Stimulated activated CD8-positive, alpha-beta memory T cell treated with anti-CD3 and anti-CD28 coated beads, Interleukin-12 subunit alpha, Interleukin-12 subunit beta, amount 100 ng/mL, for 24 hours (primary cell): ENCODE data around the gene FAM120A.
"Not testable (repeated sequence)": the region's sequence is repeated elsewhere in the genome, so short reads cannot be mapped to it uniquely, and the experiment has no call there.

Experiments
- DNase-seq: peaks from one replicate; pipeline ENCODE4 v3.0.0-alpha.2; 2020; ENCODE audit errors: extremely low read depth

FAM120A gene

GRCh38 chr9:93450945-93451815 is at the start of gene FAM120A:
TSS of gene FAM120A (plus strand) at chr9:93451685. CDS start at chr9:93451916, 231 bp downstream.
- DNase-seq: no peak

GRCh38 chr9:93406371-93406770 is 45.1 kb upstream of the FAM120A start:
- DNase-seq: no peak

GRCh38 chr9:93413530-93413929 is 38.0 kb upstream of the FAM120A start:
- no peak for DNase-seq

GRCh38 chr9:93415176-93415690 is 36.3 kb upstream of the FAM120A start:
- DNase-seq: no peak

GRCh38 chr9:93416530-93417235 is 34.8 kb upstream of the FAM120A start:
- no peak for DNase-seq

GRCh38 chr9:93417538-93417937 is 33.9 kb upstream of the FAM120A start:
- no peak for DNase-seq

GRCh38 chr9:93419023-93419422 is 32.5 kb upstream of the FAM120A start:
- DNase-seq: no peak

GRCh38 chr9:93422977-93423616 is 28.4 kb upstream of the FAM120A start:
- DNase-seq: no peak

GRCh38 chr9:93427655-93428379 is 23.7 kb upstream of the FAM120A start:
- no peak for DNase-seq

GRCh38 chr9:93431539-93432105 is 19.9 kb upstream of the FAM120A start:
- no peak for DNase-seq

GRCh38 chr9:93432964-93433363 is 18.5 kb upstream of the FAM120A start:
- DNase-seq: no peak

GRCh38 chr9:93434056-93434455 is 17.4 kb upstream of the FAM120A start:
- DNase-seq: no peak

GRCh38 chr9:93435386-93435785 is 16.1 kb upstream of the FAM120A start:
- DNase-seq: no peak

GRCh38 chr9:93436218-93436617 is 15.3 kb upstream of the FAM120A start:
- no peak for DNase-seq

GRCh38 chr9:93436655-93437407 is 14.7 kb upstream of the FAM120A start:
- no peak for DNase-seq

- no peak for DNase-seq
These were observed 13.5 kb upstream of the FAM120A start for GRCh38 chr9:93437996-93438395.

GRCh38 chr9:93439301-93439700 is 12.2 kb upstream of the FAM120A start:
- DNase-seq: not testable (repeated sequence)

- DNase-seq: no peak
These were observed 10.4 kb upstream of the FAM120A start for GRCh38 chr9:93440896-93441580.

- no peak for DNase-seq
These were observed 5.4 kb upstream of the FAM120A start for GRCh38 chr9:93446073-93446472.

GRCh38 chr9:93447655-93448054 is 3.8 kb upstream of the FAM120A start:
- DNase-seq: no peak
